Measurements from ENCODE around the gene DNER. TPM values are rescaled to one million over a fixed set of nuclear protein-coding genes. Genes with fewer than 3 reads are reported as not detected.

Gene DNER
- total and polyA plus RNA-seq, 2 of the 4 experiments (the other 2 are of a cell fraction): under 0.01 to 0.14 TPM

DNA sequence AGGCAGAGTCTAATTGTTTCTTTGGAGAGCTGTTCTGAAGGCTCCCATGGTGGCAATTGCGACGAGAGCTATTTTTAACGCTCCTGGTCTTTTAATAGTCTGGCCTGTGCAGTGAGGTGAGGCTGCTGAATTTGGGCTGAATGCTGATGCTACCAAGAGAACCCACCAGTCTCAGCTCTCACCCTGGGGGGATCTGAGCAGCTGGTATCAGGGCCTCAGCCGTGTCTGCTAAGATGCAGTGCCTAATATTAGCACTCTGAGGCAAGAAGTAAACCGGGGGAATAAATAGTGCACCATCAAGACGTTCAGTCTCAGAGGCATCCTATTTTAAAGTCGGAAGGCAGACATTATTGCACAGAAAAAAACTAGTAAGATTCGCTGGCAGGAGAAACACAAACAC is 228.5 kb downstream of the DNER start:
- H4K8ac ChIP-seq (ENCODE audit: low read depth in 2 of 2, low read length in 2 of 2): no peak overlapping the region
- TF ChIP-seq RAD21 (IDR thresholded peaks at IDR 0.05; ENCODE audit: low read length) (no peak), BHLHE40 (IDR thresholded peaks at IDR 0.05; ENCODE audit: low read depth, low read length) (no peak), POLR2A (IDR thresholded peaks at IDR 0.05; ENCODE audit: low read depth, low read length) (no peak), SMC3 (IDR thresholded peaks at IDR 0.05; ENCODE audit: low read depth, low read length) (no peak), CEBPB (IDR thresholded peaks at IDR 0.05; ENCODE audit: low read depth, low read length) (no peak), FOS (IDR thresholded peaks at IDR 0.05; ENCODE audit: low read depth, low read length) (no peak), NFE2L2 (IDR thresholded peaks at IDR 0.05; ENCODE audit: low read depth, low read length) (no peak), MXI1 (IDR thresholded peaks at IDR 0.05; ENCODE audit: borderline replicate concordance, low read depth, low read length) (no peak), RCOR1 (IDR thresholded peaks at IDR 0.05; ENCODE audit: insufficient replicate concordance, low read length) (no peak)
- TF ChIP-seq, protein P1, sequence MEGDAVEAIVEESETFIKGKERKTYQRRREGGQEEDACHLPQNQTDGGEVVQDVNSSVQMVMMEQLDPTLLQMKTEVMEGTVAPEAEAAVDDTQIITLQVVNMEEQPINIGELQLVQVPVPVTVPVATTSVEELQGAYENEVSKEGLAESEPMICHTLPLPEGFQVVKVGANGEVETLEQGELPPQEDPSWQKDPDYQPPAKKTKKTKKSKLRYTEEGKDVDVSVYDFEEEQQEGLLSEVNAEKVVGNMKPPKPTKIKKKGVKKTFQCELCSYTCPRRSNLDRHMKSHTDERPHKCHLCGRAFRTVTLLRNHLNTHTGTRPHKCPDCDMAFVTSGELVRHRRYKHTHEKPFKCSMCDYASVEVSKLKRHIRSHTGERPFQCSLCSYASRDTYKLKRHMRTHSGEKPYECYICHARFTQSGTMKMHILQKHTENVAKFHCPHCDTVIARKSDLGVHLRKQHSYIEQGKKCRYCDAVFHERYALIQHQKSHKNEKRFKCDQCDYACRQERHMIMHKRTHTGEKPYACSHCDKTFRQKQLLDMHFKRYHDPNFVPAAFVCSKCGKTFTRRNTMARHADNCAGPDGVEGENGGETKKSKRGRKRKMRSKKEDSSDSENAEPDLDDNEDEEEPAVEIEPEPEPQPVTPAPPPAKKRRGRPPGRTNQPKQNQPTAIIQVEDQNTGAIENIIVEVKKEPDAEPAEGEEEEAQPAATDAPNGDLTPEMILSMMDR (conservative IDR thresholded peaks at IDR 0.05; ENCODE audit: low read depth, low read length): no peak
- H3K9me3 ChIP-seq (ENCODE audit: control insufficient read depth, insufficient read depth, low read length): peaks cover 6% of the 10 kb centered on the region
- no peak overlapping the region for H3K27ac ChIP-seq (ENCODE audit: insufficient read depth, low read length)
- no peak overlapping the region for H2AK5ac ChIP-seq (ENCODE audit: low read depth, low read length)
- BruUV-seq (replicated peaks): no TSS peak
- DNase-seq (no peak), ATAC-seq (ENCODE audit: low read depth) (no peak)
- in situ Hi-C loops (cut with MboI; ENCODE audit: low sequenced_read_pairs): no loop called here
- no peak overlapping the region for H3K4me2 ChIP-seq (ENCODE audit: low read depth, low read length)
- H2BK5ac ChIP-seq (ENCODE audit: low read depth, low read length, poor library complexity, severe bottlenecking): no peak overlapping the region
- intact Hi-C loops (cut with micrococcal nuclease): no loop called here
- dilution Hi-C loops (cut with HindIII; ENCODE audit: low sequenced_read_pairs, unreplicated experiment): no loop called here
- no peak overlapping the region for H3K23ac ChIP-seq (ENCODE audit: low read depth, low read length)
- no peak overlapping the region for H2BK20ac ChIP-seq (ENCODE audit: low read depth, low read length)
- H2BK120ac ChIP-seq (ENCODE audit: low read depth, low read length): no peak overlapping the region
- no peak overlapping the region for H4K91ac ChIP-seq (ENCODE audit: insufficient read depth, low read depth, low read length)
- H3K4me3 ChIP-seq (ENCODE audit: insufficient read depth, low read depth, low read length): no peak overlapping the region
- H3K56ac ChIP-seq (ENCODE audit: extremely low read depth, insufficient read depth, low read length): no peak overlapping the region
- WGBS, 2 experiments (ENCODE audit: extremely low coverage in 2 of 2, insufficient read length in 1 of 2): 17% methylated on average over 3 of the region's 8 CpGs; no CpG with 5 or more reads in 1 of the 2 experiments
- H4K20me1 ChIP-seq (ENCODE audit: insufficient read depth, low read length): no peaks in the 10 kb centered on the region
- H4K5ac ChIP-seq (ENCODE audit: low read depth, low read length): no peak overlapping the region
- CTCF ChIA-PET: no interaction called here
- H2BK15ac ChIP-seq (ENCODE audit: low read depth, low read length): no peak overlapping the region
- no peaks in the 10 kb centered on the region for H3K36me3 ChIP-seq (ENCODE audit: control insufficient read depth, insufficient read depth, low read length)
- no peak overlapping the region for H2AFZ ChIP-seq (replicated peaks; ENCODE audit: low read length, poor library complexity)
- H3K14ac ChIP-seq (replicated peaks; ENCODE audit: low read depth, low read length): no peak overlapping the region
- H3K9me1 ChIP-seq (ENCODE audit: insufficient read depth, low read length): no peaks in the 10 kb centered on the region
- H3K79me1 ChIP-seq (ENCODE audit: low read depth in 1 of 2, low read length in 2 of 2): no peaks in the 10 kb centered on the region
- no peaks in the 10 kb centered on the region for H3K27me3 ChIP-seq (ENCODE audit: control insufficient read depth, insufficient read depth, low read length)
- POLR2A ChIA-PET (ENCODE audit: unreplicated experiment): no interaction called here
- no peak overlapping the region for H3K18ac ChIP-seq (ENCODE audit: low read depth, low read length)
- H3K4ac ChIP-seq (ENCODE audit: low read depth, low read length): no peak overlapping the region
- H2AK9ac ChIP-seq (replicated peaks; ENCODE audit: low read depth, low read length, poor library complexity): no peak overlapping the region
- no peaks in the 10 kb centered on the region for H3K4me1 ChIP-seq (ENCODE audit: control insufficient read depth, insufficient read depth, low read length)
- no peak overlapping the region for H3K9ac ChIP-seq (ENCODE audit: low read depth, low read length)

Measured in IMR-90 (cell line).